ENCODE data around the gene ZNF148. TPM values are rescaled to one million over a fixed set of nuclear protein-coding genes. Genes with fewer than 3 reads are reported as not detected.

ZNF148 gene
- total RNA-seq, 6 donors from 2014 or later, result 24.5 to 42.9 (median 32.8) TPM

- 94 to 96% methylated on average over 2 of the region's 2 CpGs for WGBS, 2 donors
- no peaks in the 10 kb centered on the region for H3K9me3 ChIP-seq
- H3K4me1 ChIP-seq, result no peaks in the 10 kb centered on the region
- ATAC-seq (ENCODE audit: low FRiP score in 2 of 2) (no peak), DNase-seq (no peak)
- H3K27ac ChIP-seq, result no peak overlapping the region
- H3K27me3 ChIP-seq, result no peaks in the 10 kb centered on the region
- TF ChIP-seq POLR2A (IDR thresholded peaks at IDR 0.05), result no peak
- no peak for TF ChIP-seq EP300 (IDR thresholded peaks at IDR 0.05)
- no peak for TF ChIP-seq CTCF (IDR thresholded peaks at IDR 0.05)
- TF ChIP-seq POLR2AphosphoS5 (IDR thresholded peaks at IDR 0.05), result no peak
- no peak overlapping the region for H3K4me3 ChIP-seq
- peaks cover 0 to 3% (median 0%) of the 10 kb centered on the region in 4 donors for H3K36me3 ChIP-seq
These were observed 55.4 kb downstream of the ZNF148 start for GRCh38 chr3:125319765-125320164.

- H3K36me3 ChIP-seq, result peaks cover 0 to 3% (median 0%) of the 10 kb centered on the region in 4 donors
- no peaks in the 10 kb centered on the region for H3K27me3 ChIP-seq
- no peak for ATAC-seq (ENCODE audit: low FRiP score in 2 of 2)
- no peak for DNase-seq
- H3K4me1 ChIP-seq, result no peaks in the 10 kb centered on the region
- 90 to 94% methylated on average over 4 of the region's 4 CpGs for WGBS, 2 donors
- no peak overlapping the region for H3K4me3 ChIP-seq
- H3K27ac ChIP-seq, result no peak overlapping the region
- no peaks in the 10 kb centered on the region for H3K9me3 ChIP-seq
- TF ChIP-seq POLR2A (IDR thresholded peaks at IDR 0.05) (no peak), EP300 (IDR thresholded peaks at IDR 0.05) (no peak), POLR2AphosphoS5 (IDR thresholded peaks at IDR 0.05) (no peak), CTCF (IDR thresholded peaks at IDR 0.05) (no peak)
These were observed 56.3 kb downstream of the ZNF148 start for GRCh38 chr3:125318871-125319270.

GRCh38 chr3:125318167-125318865 is 56.8 kb downstream of the ZNF148 start:
- Histone ChIP-seq H3K9me3 (no peaks in the 10 kb centered on the region), H3K27ac (no peak overlapping the region), H3K4me1 (no peaks in the 10 kb centered on the region), H3K27me3 (no peaks in the 10 kb centered on the region), H3K36me3 (peaks cover 0 to 3% (median 0%) of the 10 kb centered on the region in 4 donors), H3K4me3 (no peak overlapping the region)
- WGBS, 2 donors, result 85 to 94% methylated on average over 4 of the region's 4 CpGs
- ATAC-seq (ENCODE audit: low FRiP score in 2 of 2), result no peak
- DNase-seq, result no peak
- TF ChIP-seq POLR2A (IDR thresholded peaks at IDR 0.05), result no peak
- TF ChIP-seq CTCF (IDR thresholded peaks at IDR 0.05), result no peak
- TF ChIP-seq EP300 (IDR thresholded peaks at IDR 0.05), result no peak
- no peak for TF ChIP-seq POLR2AphosphoS5 (IDR thresholded peaks at IDR 0.05)

- DNase-seq (no peak), ATAC-seq (ENCODE audit: low FRiP score in 2 of 2) (no peak)
- TF ChIP-seq POLR2A (IDR thresholded peaks at IDR 0.05) (no peak), POLR2AphosphoS5 (IDR thresholded peaks at IDR 0.05) (no peak), CTCF (IDR thresholded peaks at IDR 0.05) (no peak), EP300 (IDR thresholded peaks at IDR 0.05) (no peak)
- Histone ChIP-seq H3K27me3 (no peaks in the 10 kb centered on the region), H3K9me3 (no peaks in the 10 kb centered on the region), H3K36me3 (peaks cover 0 to 3% (median under 1%) of the 10 kb centered on the region in 4 donors), H3K4me1 (no peaks in the 10 kb centered on the region), H3K4me3 (no peak overlapping the region), H3K27ac (no peak overlapping the region)
- WGBS, 2 donors, result 96% methylated on average over 1 of the region's 1 CpG
These were observed 57.4 kb downstream of the ZNF148 start for GRCh38 chr3:125317761-125318160.

- no peak for TF ChIP-seq POLR2A (IDR thresholded peaks at IDR 0.05)
- no peak for TF ChIP-seq CTCF (IDR thresholded peaks at IDR 0.05)
- no peak overlapping the region for H3K27ac ChIP-seq
These were observed 58.2 kb downstream of the ZNF148 start for GRCh38 chr3:125316949-125317348.

More at GRCh38 chr3:125316949-125317348, 58.2 kb downstream of the ZNF148 start:
- H3K4me1 ChIP-seq, result no peaks in the 10 kb centered on the region
- ATAC-seq (ENCODE audit: low FRiP score in 2 of 2) (no peak), DNase-seq (no peak)
- H3K36me3 ChIP-seq, result peaks cover 0 to 9% (median 2%) of the 10 kb centered on the region in 4 donors
- H3K4me3 ChIP-seq, result no peak overlapping the region
- H3K27me3 ChIP-seq, result no peaks in the 10 kb centered on the region
- H3K9me3 ChIP-seq, result no peaks in the 10 kb centered on the region

Measured in upper lobe of left lung (tissue), 6 donors.